WTC11 (cell line): ENCODE measurements around the gene USH1C. TPM values are rescaled to one million over a fixed set of nuclear protein-coding genes. Genes with fewer than 3 reads are reported as not detected.

Experiments
- ATAC-seq: fragments of 200-7000 bp; cut with Tn5 transposase; 2 replicates; pipeline ENCODE4 v1.10.0; 2021; ENCODE audit warnings: mild to moderate bottlenecking, moderate library complexity
- CTCF ChIA-PET: fragments of 300-600 bp; sonication (Branson Sonifier 250); formaldehyde crosslinking; loops from one replicate; lab custom pipeline; 2021; ENCODE audit warnings: antibody characterized with exemption; lab: Charles Lee
- POLR2A ChIA-PET: fragments of 350-600 bp; sonication (Branson Sonifier 250); formaldehyde crosslinking; loops from one replicate; lab custom pipeline; 2021; ENCODE audit warnings: antibody characterized with exemption; lab: Charles Lee
- DNase-seq: peaks from one replicate; pipeline ENCODE4 v3.0.0; 2021; ENCODE audit warnings: low spot score
- H3K27ac Mint-ChIP-seq: 2 replicates; pipeline ENCODE4 v1.8.0; 2021; ENCODE audit warnings: mixed read lengths
- H3K27me3 Mint-ChIP-seq: 2 replicates; pipeline ENCODE4 v1.8.0; 2021; ENCODE audit warnings: low read depth, mild to moderate bottlenecking, moderate library complexity, mixed read lengths
- H3K36me3 Mint-ChIP-seq: 2 replicates; pipeline ENCODE4 v1.8.0; 2021; ENCODE audit warnings: mixed read lengths
- H3K4me1 Mint-ChIP-seq: 2 replicates; pipeline ENCODE4 v1.8.0; 2022; ENCODE audit warnings: mixed read lengths
- H3K4me3 Mint-ChIP-seq: 2 replicates; pipeline ENCODE4 v1.8.0; 2021; ENCODE audit warnings: mild to moderate bottlenecking, moderate library complexity, mixed read lengths
- H3K9me3 Mint-ChIP-seq: 2 replicates; pipeline ENCODE4 v1.8.0; 2021; ENCODE audit warnings: mixed read lengths
- CBFB ChIP-seq: sonication (generic); formaldehyde crosslinking; IDR thresholded peaks from 2 replicates; pipeline ENCODE4 v1.8.1; 2022; ENCODE audit warnings: mild to moderate bottlenecking, low read depth, missing genetic modification reagents
- HMGA2 ChIP-seq: fragments of 250-450 bp; sonication (Bioruptor Pico); IDR thresholded peaks from 2 replicates; pipeline ENCODE4 v1.4.0; 2021; ENCODE audit warnings: mild to moderate bottlenecking, moderate library complexity
- KAT7 ChIP-seq: sonication (generic); formaldehyde crosslinking; IDR thresholded peaks from 2 replicates; pipeline ENCODE4 v1.8.1; 2023; ENCODE audit warnings: missing genetic modification reagents, mild to moderate bottlenecking, borderline replicate concordance
- NR1H2 ChIP-seq: sonication (generic); formaldehyde crosslinking; IDR thresholded peaks from 2 replicates; pipeline ENCODE4 v1.9.0; 2021; ENCODE audit warnings: mild to moderate bottlenecking, moderate library complexity, missing genetic modification reagents
- PRRX2 ChIP-seq: fragments of 250-450 bp; sonication (Bioruptor Pico); IDR thresholded peaks from 2 replicates; pipeline ENCODE4 v1.8.0; 2021; ENCODE audit warnings: mild to moderate bottlenecking
- RELA ChIP-seq: sonication (generic); formaldehyde crosslinking; IDR thresholded peaks from 2 replicates; pipeline ENCODE4 v1.8.1; 2022; ENCODE audit warnings: missing genetic modification reagents, mild to moderate bottlenecking, borderline replicate concordance
- TP53 ChIP-seq: sonication (generic); formaldehyde crosslinking; IDR thresholded peaks from 2 replicates; pipeline ENCODE4 v1.8.1; 2023; ENCODE audit warnings: mild to moderate bottlenecking, missing genetic modification reagents
- total RNA-seq: library from RNA; stranded (reverse); gene quantifications from 3 replicates; pipeline ENCODE4 v1.2.3, GENCODE V29; 2021
- TF ChIP-seq, protein P1 (sequence below): sonication (generic); formaldehyde crosslinking; IDR thresholded peaks from 2 replicates; pipeline ENCODE4 v1.8.1; 2023; ENCODE audit warnings: mild to moderate bottlenecking, missing genetic modification reagents, borderline replicate concordance
- TF ChIP-seq, protein P2 (sequence below): sonication (generic); formaldehyde crosslinking; IDR thresholded peaks from 2 replicates; pipeline ENCODE4 v1.8.0; 2023; ENCODE audit warnings: mild to moderate bottlenecking, missing genetic modification reagents
- TF ChIP-seq, protein P3 (sequence below): fragments of 250-450 bp; sonication (Bioruptor Pico); IDR thresholded peaks from 2 replicates; pipeline ENCODE4 v2.1.2; 2022; ENCODE audit warnings: mild to moderate bottlenecking, moderate library complexity
- TF ChIP-seq, protein P4 (sequence below): sonication (generic); formaldehyde crosslinking; IDR thresholded peaks from 2 replicates; pipeline ENCODE4 v1.8.1; 2022; ENCODE audit warnings: mild to moderate bottlenecking, moderate library complexity, missing genetic modification reagents
- TF ChIP-seq, protein P5 (sequence below): fragments of 200-600 bp; IDR thresholded peaks from 2 replicates; pipeline ENCODE4 v1.8.0; 2022; ENCODE audit warnings: antibody characterized with exemption
- TF ChIP-seq, protein P6 (sequence below): sonication (generic); formaldehyde crosslinking; IDR thresholded peaks from 2 replicates; pipeline ENCODE4 v1.8.1; 2022; ENCODE audit warnings: mild to moderate bottlenecking, missing genetic modification reagents, moderate library complexity, borderline replicate concordance
- TF ChIP-seq, protein P7 (sequence below): fragments of 250-450 bp; sonication (Bioruptor Pico); IDR thresholded peaks from 2 replicates; pipeline ENCODE4 v1.9.0; 2021; ENCODE audit warnings: mild to moderate bottlenecking

Gene USH1C
- total RNA-seq, 1 experiment from 2014 or later = 3.9 TPM

DNA sequence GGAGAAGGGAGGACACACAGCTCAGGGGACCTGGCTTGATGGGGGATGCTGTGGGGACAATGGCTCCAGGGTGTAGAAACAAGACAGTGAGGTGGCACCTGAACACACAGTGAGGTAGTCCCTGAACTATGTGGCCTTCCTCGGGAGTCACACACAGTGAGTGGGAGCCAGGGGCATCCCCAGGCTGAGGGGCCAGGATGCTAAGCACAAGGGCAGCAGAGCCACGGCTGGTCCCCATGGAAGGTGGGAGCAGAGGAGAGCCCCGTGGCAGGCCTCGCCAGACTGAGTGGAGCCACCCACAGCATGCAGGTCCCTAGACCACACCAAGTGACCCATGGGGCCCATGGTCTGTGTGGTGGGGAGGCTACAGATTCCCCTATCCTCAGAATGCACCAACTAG lies 41.6 kb downstream of the USH1C start (continued):
- TF ChIP-seq, protein P1, sequence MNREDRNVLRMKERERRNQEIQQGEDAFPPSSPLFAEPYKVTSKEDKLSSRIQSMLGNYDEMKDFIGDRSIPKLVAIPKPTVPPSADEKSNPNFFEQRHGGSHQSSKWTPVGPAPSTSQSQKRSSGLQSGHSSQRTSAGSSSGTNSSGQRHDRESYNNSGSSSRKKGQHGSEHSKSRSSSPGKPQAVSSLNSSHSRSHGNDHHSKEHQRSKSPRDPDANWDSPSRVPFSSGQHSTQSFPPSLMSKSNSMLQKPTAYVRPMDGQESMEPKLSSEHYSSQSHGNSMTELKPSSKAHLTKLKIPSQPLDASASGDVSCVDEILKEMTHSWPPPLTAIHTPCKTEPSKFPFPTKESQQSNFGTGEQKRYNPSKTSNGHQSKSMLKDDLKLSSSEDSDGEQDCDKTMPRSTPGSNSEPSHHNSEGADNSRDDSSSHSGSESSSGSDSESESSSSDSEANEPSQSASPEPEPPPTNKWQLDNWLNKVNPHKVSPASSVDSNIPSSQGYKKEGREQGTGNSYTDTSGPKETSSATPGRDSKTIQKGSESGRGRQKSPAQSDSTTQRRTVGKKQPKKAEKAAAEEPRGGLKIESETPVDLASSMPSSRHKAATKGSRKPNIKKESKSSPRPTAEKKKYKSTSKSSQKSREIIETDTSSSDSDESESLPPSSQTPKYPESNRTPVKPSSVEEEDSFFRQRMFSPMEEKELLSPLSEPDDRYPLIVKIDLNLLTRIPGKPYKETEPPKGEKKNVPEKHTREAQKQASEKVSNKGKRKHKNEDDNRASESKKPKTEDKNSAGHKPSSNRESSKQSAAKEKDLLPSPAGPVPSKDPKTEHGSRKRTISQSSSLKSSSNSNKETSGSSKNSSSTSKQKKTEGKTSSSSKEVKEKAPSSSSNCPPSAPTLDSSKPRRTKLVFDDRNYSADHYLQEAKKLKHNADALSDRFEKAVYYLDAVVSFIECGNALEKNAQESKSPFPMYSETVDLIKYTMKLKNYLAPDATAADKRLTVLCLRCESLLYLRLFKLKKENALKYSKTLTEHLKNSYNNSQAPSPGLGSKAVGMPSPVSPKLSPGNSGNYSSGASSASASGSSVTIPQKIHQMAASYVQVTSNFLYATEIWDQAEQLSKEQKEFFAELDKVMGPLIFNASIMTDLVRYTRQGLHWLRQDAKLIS (CRISPR knock-in tag) = no peak
- TF ChIP-seq KAT7 (CRISPR knock-in tag) (no peak), HMGA2 (CRISPR knock-in tag) (no peak), NR1H2 (no peak), RELA (CRISPR knock-in tag) (no peak), TP53 (CRISPR knock-in tag) (no peak)
- TF ChIP-seq, protein P2, sequence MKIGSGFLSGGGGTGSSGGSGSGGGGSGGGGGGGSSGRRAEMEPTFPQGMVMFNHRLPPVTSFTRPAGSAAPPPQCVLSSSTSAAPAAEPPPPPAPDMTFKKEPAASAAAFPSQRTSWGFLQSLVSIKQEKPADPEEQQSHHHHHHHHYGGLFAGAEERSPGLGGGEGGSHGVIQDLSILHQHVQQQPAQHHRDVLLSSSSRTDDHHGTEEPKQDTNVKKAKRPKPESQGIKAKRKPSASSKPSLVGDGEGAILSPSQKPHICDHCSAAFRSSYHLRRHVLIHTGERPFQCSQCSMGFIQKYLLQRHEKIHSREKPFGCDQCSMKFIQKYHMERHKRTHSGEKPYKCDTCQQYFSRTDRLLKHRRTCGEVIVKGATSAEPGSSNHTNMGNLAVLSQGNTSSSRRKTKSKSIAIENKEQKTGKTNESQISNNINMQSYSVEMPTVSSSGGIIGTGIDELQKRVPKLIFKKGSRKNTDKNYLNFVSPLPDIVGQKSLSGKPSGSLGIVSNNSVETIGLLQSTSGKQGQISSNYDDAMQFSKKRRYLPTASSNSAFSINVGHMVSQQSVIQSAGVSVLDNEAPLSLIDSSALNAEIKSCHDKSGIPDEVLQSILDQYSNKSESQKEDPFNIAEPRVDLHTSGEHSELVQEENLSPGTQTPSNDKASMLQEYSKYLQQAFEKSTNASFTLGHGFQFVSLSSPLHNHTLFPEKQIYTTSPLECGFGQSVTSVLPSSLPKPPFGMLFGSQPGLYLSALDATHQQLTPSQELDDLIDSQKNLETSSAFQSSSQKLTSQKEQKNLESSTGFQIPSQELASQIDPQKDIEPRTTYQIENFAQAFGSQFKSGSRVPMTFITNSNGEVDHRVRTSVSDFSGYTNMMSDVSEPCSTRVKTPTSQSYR (CRISPR knock-in tag) = no peak
- TF ChIP-seq, protein P3, sequence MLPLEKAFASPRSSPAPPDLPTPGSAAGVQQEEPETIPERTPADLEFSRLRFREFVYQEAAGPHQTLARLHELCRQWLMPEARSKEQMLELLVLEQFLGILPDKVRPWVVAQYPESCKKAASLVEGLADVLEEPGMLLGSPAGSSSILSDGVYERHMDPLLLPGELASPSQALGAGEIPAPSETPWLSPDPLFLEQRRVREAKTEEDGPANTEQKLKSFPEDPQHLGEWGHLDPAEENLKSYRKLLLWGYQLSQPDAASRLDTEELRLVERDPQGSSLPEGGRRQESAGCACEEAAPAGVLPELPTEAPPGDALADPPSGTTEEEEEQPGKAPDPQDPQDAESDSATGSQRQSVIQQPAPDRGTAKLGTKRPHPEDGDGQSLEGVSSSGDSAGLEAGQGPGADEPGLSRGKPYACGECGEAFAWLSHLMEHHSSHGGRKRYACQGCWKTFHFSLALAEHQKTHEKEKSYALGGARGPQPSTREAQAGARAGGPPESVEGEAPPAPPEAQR = no peak
- TF ChIP-seq, protein P4, sequence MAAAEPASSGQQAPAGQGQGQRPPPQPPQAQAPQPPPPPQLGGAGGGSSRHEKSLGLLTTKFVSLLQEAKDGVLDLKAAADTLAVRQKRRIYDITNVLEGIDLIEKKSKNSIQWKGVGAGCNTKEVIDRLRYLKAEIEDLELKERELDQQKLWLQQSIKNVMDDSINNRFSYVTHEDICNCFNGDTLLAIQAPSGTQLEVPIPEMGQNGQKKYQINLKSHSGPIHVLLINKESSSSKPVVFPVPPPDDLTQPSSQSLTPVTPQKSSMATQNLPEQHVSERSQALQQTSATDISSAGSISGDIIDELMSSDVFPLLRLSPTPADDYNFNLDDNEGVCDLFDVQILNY (CRISPR knock-in tag) = no peak

DNA sequence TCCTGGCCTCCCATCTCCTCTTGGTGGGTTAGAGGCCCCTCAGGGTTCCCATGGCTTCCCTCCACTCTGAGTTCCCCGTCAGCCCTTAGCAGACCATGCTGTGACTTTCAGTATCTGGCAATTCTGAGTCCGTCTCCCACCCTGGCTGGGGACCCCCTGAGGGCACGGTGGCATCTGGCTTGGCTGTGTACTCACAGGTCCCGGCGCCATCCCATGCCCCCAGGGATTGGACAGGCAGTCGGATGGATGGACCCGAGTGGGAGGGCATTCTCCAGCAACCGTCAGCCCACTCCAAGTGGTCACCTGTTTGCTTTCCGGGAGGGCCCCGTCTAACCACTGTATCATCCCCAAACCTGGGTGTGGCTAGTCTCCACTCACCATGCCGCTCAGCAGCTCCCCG lies 43.5 kb downstream of the USH1C start:
- Mint-ChIP-seq H3K4me1 (0 out of 2 replicates have a peak, but pooled peaks cover 2% of the 10 kb centered on the region), H3K27ac (no peak overlapping the region), H3K27me3 (peaks cover 2% of the 10 kb centered on the region; the same call in 1 of the 2 replicates), H3K4me3 (no peak overlapping the region), H3K9me3 (no peaks in the 10 kb centered on the region), H3K36me3 (no peaks in the 10 kb centered on the region)
- ChIA-PET CTCF (interaction anchor here (1.1 to 1.8 kb wide), 2 partner anchors 112 to 114 kb away, joined by 3 to 5 read pairs; partner anchors contain the start of gene KCNJ11), POLR2A (no interaction called here)
- ATAC-seq = no peak
- DNase-seq = no peak
- TF ChIP-seq, protein P5, sequence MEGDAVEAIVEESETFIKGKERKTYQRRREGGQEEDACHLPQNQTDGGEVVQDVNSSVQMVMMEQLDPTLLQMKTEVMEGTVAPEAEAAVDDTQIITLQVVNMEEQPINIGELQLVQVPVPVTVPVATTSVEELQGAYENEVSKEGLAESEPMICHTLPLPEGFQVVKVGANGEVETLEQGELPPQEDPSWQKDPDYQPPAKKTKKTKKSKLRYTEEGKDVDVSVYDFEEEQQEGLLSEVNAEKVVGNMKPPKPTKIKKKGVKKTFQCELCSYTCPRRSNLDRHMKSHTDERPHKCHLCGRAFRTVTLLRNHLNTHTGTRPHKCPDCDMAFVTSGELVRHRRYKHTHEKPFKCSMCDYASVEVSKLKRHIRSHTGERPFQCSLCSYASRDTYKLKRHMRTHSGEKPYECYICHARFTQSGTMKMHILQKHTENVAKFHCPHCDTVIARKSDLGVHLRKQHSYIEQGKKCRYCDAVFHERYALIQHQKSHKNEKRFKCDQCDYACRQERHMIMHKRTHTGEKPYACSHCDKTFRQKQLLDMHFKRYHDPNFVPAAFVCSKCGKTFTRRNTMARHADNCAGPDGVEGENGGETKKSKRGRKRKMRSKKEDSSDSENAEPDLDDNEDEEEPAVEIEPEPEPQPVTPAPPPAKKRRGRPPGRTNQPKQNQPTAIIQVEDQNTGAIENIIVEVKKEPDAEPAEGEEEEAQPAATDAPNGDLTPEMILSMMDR = no peak
- TF ChIP-seq PRRX2 (CRISPR knock-in tag) = no peak
- TF ChIP-seq, protein P3 = no peak
- TF ChIP-seq, protein P1 (CRISPR knock-in tag) = no peak
- TF ChIP-seq, protein P6, sequence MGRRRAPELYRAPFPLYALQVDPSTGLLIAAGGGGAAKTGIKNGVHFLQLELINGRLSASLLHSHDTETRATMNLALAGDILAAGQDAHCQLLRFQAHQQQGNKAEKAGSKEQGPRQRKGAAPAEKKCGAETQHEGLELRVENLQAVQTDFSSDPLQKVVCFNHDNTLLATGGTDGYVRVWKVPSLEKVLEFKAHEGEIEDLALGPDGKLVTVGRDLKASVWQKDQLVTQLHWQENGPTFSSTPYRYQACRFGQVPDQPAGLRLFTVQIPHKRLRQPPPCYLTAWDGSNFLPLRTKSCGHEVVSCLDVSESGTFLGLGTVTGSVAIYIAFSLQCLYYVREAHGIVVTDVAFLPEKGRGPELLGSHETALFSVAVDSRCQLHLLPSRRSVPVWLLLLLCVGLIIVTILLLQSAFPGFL (CRISPR knock-in tag) = no peak
- no peak for TF ChIP-seq HMGA2 (CRISPR knock-in tag)
- TF ChIP-seq, protein P7, sequence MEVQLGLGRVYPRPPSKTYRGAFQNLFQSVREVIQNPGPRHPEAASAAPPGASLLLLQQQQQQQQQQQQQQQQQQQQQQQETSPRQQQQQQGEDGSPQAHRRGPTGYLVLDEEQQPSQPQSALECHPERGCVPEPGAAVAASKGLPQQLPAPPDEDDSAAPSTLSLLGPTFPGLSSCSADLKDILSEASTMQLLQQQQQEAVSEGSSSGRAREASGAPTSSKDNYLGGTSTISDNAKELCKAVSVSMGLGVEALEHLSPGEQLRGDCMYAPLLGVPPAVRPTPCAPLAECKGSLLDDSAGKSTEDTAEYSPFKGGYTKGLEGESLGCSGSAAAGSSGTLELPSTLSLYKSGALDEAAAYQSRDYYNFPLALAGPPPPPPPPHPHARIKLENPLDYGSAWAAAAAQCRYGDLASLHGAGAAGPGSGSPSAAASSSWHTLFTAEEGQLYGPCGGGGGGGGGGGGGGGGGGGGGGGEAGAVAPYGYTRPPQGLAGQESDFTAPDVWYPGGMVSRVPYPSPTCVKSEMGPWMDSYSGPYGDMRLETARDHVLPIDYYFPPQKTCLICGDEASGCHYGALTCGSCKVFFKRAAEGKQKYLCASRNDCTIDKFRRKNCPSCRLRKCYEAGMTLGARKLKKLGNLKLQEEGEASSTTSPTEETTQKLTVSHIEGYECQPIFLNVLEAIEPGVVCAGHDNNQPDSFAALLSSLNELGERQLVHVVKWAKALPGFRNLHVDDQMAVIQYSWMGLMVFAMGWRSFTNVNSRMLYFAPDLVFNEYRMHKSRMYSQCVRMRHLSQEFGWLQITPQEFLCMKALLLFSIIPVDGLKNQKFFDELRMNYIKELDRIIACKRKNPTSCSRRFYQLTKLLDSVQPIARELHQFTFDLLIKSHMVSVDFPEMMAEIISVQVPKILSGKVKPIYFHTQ (CRISPR knock-in tag) = no peak
- TF ChIP-seq CBFB (CRISPR knock-in tag) = no peak
